PC-3 (cell line): ENCODE data around the gene SHOC1. TPM values are rescaled to one million over a fixed set of nuclear protein-coding genes. Genes with fewer than 3 reads are reported as not detected.

Source experiments
- ATAC-seq: fragments of 200-7000 bp; cut with Tn5 transposase; 2 replicates; pipeline ENCODE4 v1.9.1; 2020; ENCODE audit warnings: mild to moderate bottlenecking, moderate library complexity
- BruUV-seq: library from RNA; stranded (reverse); fragments of 400-500 nt; replicated peaks from 2 replicates; lab custom pipeline; 2021; lab: Mats Ljungman, UMichigan
- CTCF ChIA-PET: fragments of 300-600 bp; sonication (Branson Sonifier 250); formaldehyde crosslinking; loops from one replicate; lab custom pipeline; 2022; ENCODE audit warnings: antibody characterized with exemption; lab: Charles Lee
- POLR2A ChIA-PET: fragments of 300-600 bp; sonication (Branson Sonifier 250); formaldehyde crosslinking; loops from one replicate; lab custom pipeline; 2022; ENCODE audit warnings: antibody characterized with exemption; ENCODE audit not compliant: unreplicated experiment; lab: Charles Lee
- DNase-seq: peaks from one replicate; pipeline ENCODE4 v3.0.0-alpha.2; 2015
- H2AFZ ChIP-seq: fragments of 300-600 bp; sonication (generic); 2 replicates; pipeline ENCODE4 v1.6.0; 2016; ENCODE audit warnings: antibody characterized with exemption, low read length
- H3F3A ChIP-seq: fragments of 300-600 bp; sonication (generic); one replicate; pipeline ENCODE4 v1.6.0; 2017; ENCODE audit warnings: antibody characterized with exemption, low read length, control low read depth, mild to moderate bottlenecking; ENCODE audit not compliant: unreplicated experiment
- H3K27ac ChIP-seq: fragments of 300-600 bp; sonication (generic); 2 replicates; pipeline ENCODE4 v1.5.1; 2016; ENCODE audit warnings: mild to moderate bottlenecking, low read length
- H3K27me3 ChIP-seq: fragments of 300-600 bp; sonication (generic); 2 replicates; pipeline ENCODE4 v1.6.1; 2016; ENCODE audit warnings: low read length, mixed read lengths
- H3K36me3 ChIP-seq: fragments of 300-600 bp; sonication (generic); 2 replicates; pipeline ENCODE4 v1.6.1; 2016; ENCODE audit warnings: low read depth, mixed run types, low read length, mixed read lengths
- H3K4me1 ChIP-seq: fragments of 300-600 bp; sonication (generic); 2 replicates; pipeline ENCODE4 v1.5.1; 2016; ENCODE audit warnings: low read length; ENCODE audit not compliant: insufficient read depth
- H3K4me2 ChIP-seq: fragments of 300-600 bp; sonication (generic); 2 replicates; pipeline ENCODE4 v1.6.0; 2016; ENCODE audit warnings: low read length
- H3K4me3 ChIP-seq: fragments of 300-600 bp; sonication (generic); 2 replicates; pipeline ENCODE4 v1.5.1; 2016; ENCODE audit warnings: mild to moderate bottlenecking, low read length, mixed read lengths
- H3K79me2 ChIP-seq: fragments of 300-600 bp; sonication (generic); 2 replicates; pipeline ENCODE4 v1.6.1; 2017; ENCODE audit warnings: low read length, mixed read lengths
- H3K9ac ChIP-seq: fragments of 300-600 bp; sonication (generic); 2 replicates; pipeline ENCODE4 v1.6.0; 2016; ENCODE audit warnings: mild to moderate bottlenecking, low read length
- H3K9me2 ChIP-seq: fragments of 300-600 bp; sonication (generic); replicated peaks from 2 replicates; pipeline ENCODE4 v1.6.1; 2016; ENCODE audit warnings: mixed run types, low read length, mixed read lengths
- H3K9me3 ChIP-seq: fragments of 300-600 bp; sonication (generic); 2 replicates; pipeline ENCODE4 v1.6.1; 2016; ENCODE audit warnings: low read length, mixed read lengths
- H4K20me1 ChIP-seq: fragments of 300-600 bp; sonication (generic); 2 replicates; pipeline ENCODE4 v1.6.1; 2016; ENCODE audit warnings: low read length, mixed read lengths
- EZH2 ChIP-seq: fragments of 300-600 bp; sonication (generic); IDR thresholded peaks from one replicate; pipeline ENCODE4 v1.6.1; 2017; ENCODE audit warnings: antibody characterized with exemption, mild to moderate bottlenecking, low read length; ENCODE audit not compliant: unreplicated experiment
- EZH2phosphoT487 ChIP-seq: fragments of 300-600 bp; sonication (generic); IDR thresholded peaks from 2 replicates; pipeline ENCODE4 v1.6.1; 2018; ENCODE audit warnings: mild to moderate bottlenecking, antibody characterized with exemption, low read length, borderline replicate concordance
- intact Hi-C: fragments of 100-400 bp; cut with micrococcal nuclease; formaldehyde crosslinking; loops from 2 replicates; pipeline ENCODE4 v1.9.0; 2023
- total RNA-seq: library from RNA; depleted of rRNA; stranded (reverse); fragments of >200 nt; gene quantifications from 2 replicates; pipeline ENCODE4 v1.2.3, GENCODE V29; 2014
- TF ChIP-seq, protein P1 (sequence below): fragments of 300-600 bp; sonication (generic); conservative IDR thresholded peaks from 2 replicates; pipeline ENCODE4 v1.5.1; 2017; ENCODE audit warnings: antibody characterized with exemption, low read depth, mild to moderate bottlenecking, low read length

SHOC1 gene
- total RNA-seq, 1 experiment from 2014 or later: 0.18 TPM

DNA sequence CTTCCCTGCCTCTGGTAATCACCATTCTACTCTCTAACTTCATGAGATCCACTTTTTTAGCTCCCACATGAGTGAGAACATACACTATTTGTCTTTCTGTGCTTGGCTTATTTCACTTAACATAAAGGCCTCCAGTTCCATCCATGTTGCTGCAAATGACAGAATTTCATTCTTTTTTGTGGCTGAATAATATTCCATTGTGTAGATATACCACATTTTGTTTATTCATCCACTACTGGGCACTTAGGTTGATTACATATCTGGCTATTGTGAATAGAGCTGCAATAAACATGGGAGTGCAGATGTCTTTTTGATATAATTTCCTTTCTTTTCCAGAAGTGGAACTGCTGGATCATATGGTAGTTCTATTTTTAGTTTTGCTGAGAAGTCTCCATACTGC lies 28.7 kb downstream of the SHOC1 start:
- Histone ChIP-seq H3F3A (no peaks in the 10 kb centered on the region), H3K79me2 (no peaks in the 10 kb centered on the region), H3K4me3 (no peak overlapping the region), H3K4me2 (no peak overlapping the region), H2AFZ (no peak overlapping the region), H3K4me1 (no peaks in the 10 kb centered on the region), H3K9me2 (no peaks in the 10 kb centered on the region), H3K9me3 (no peaks in the 10 kb centered on the region), H3K27ac (no peak overlapping the region), H3K36me3 (no peaks in the 10 kb centered on the region), H3K27me3 (no peaks in the 10 kb centered on the region), H4K20me1 (no peaks in the 10 kb centered on the region), H3K9ac (no peak overlapping the region)
- POLR2A ChIA-PET: interaction anchor here (0.6 kb wide), 1 partner anchor 78 kb away, joined by 3 read pairs; no protein-coding TSS in a partner anchor
- no TSS peak for BruUV-seq
- DNase-seq: no peak
- CTCF ChIA-PET: no interaction called here
- TF ChIP-seq EZH2: no peak
- TF ChIP-seq, protein P1, sequence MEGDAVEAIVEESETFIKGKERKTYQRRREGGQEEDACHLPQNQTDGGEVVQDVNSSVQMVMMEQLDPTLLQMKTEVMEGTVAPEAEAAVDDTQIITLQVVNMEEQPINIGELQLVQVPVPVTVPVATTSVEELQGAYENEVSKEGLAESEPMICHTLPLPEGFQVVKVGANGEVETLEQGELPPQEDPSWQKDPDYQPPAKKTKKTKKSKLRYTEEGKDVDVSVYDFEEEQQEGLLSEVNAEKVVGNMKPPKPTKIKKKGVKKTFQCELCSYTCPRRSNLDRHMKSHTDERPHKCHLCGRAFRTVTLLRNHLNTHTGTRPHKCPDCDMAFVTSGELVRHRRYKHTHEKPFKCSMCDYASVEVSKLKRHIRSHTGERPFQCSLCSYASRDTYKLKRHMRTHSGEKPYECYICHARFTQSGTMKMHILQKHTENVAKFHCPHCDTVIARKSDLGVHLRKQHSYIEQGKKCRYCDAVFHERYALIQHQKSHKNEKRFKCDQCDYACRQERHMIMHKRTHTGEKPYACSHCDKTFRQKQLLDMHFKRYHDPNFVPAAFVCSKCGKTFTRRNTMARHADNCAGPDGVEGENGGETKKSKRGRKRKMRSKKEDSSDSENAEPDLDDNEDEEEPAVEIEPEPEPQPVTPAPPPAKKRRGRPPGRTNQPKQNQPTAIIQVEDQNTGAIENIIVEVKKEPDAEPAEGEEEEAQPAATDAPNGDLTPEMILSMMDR: no peak
- intact Hi-C loops: no loop called here
- no peak for ATAC-seq

DNA sequence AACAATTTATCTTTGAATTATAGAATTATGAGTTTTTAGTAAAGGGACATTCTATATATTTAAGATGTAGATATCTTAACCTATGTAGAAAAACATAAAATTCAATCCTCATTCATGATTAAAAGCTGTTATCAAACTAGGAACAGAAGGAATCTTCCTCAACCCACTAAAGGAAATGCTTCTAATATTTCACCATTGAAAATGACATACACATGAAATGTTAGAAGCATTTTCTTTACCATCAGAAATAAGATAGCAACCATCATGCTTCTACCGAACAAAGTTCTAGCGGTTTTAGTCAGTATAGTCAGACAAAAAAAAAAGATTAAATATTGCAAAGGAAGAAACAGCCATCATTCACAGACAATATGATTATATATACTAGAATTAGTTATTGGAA lies 32.2 kb downstream of the SHOC1 start:
- Histone ChIP-seq H3K4me1 (no peaks in the 10 kb centered on the region; the same call in 1 of the 2 replicates), H3K9ac (no peak overlapping the region), H3K4me2 (no peak overlapping the region), H3K4me3 (no peak overlapping the region), H3K36me3 (no peaks in the 10 kb centered on the region), H3K27me3 (no peaks in the 10 kb centered on the region), H3K79me2 (no peaks in the 10 kb centered on the region), H4K20me1 (no peaks in the 10 kb centered on the region), H3F3A (no peaks in the 10 kb centered on the region), H3K9me3 (no peaks in the 10 kb centered on the region), H3K27ac (no peak overlapping the region), H2AFZ (no peak overlapping the region), H3K9me2 (no peaks in the 10 kb centered on the region)
- ChIA-PET POLR2A (no interaction called here), CTCF (no interaction called here)
- intact Hi-C loops: loop anchor here (5.0 kb wide), 2 partner anchors 45 to 135 kb away; partner anchors contain the start of gene UGCG
- DNase-seq (no peak), ATAC-seq (no peak)
- no TSS peak for BruUV-seq
- TF ChIP-seq EZH2 (no peak), EZH2phosphoT487 (no peak)
- TF ChIP-seq, protein P1: no peak
